CD4-positive, CD25-positive, alpha-beta regulatory T cell (primary cell): ENCODE results near the gene BSPRY. TPM values are rescaled to one million over a fixed set of nuclear protein-coding genes. Genes with fewer than 3 reads are reported as not detected.

Source experiments
- ATAC-seq, 2 donors: fragments of 150-1000 bp; cut with Tn5 transposase; one replicate each; pipeline ENCODE4 v1.10.0; 2021; ENCODE audit warnings: low read depth in 2 of 2, moderate number of reproducible peaks in 2 of 2, moderate library complexity in 1 of 2
- DNase-seq, 3 donors: peaks; one replicate each; pipeline versions ENCODE4 v3.0.0 to v3.0.0-alpha.2; 2012 to 2022; ENCODE audit warnings: mixed read lengths in 1 of 3
- H3K27ac ChIP-seq: one replicate; pipeline ENCODE4 v1.7.0; 2013; ENCODE audit warnings: mild to moderate bottlenecking, low read length; ENCODE audit not compliant: insufficient read depth, poor library complexity, severe bottlenecking
- H3K27me3 ChIP-seq: one replicate; pipeline ENCODE4 v1.7.0; 2013; ENCODE audit warnings: low read length; ENCODE audit not compliant: control insufficient read depth, insufficient read depth
- H3K36me3 ChIP-seq: one replicate; pipeline ENCODE4 v1.7.0; 2013; ENCODE audit warnings: mild to moderate bottlenecking, low read length, moderate library complexity; ENCODE audit not compliant: control insufficient read depth, insufficient read depth
- H3K4me1 ChIP-seq: 2 replicates; pipeline ENCODE4 v1.7.0; 2013; ENCODE audit warnings: mild to moderate bottlenecking, low read length; ENCODE audit not compliant: insufficient read depth, control insufficient read depth, poor library complexity, severe bottlenecking
- H3K4me3 ChIP-seq: one replicate; pipeline ENCODE4 v1.7.0; 2013; ENCODE audit warnings: low read depth, mild to moderate bottlenecking, low read length, moderate library complexity
- H3K9me3 ChIP-seq, 2 experiments: 1 replicate in 1 of 2; 2 replicates in 1 of 2; pipeline ENCODE4 v1.7.0; 2013; ENCODE audit warnings: low read length in 2 of 2, mild to moderate bottlenecking in 1 of 2, moderate library complexity in 1 of 2; ENCODE audit not compliant: control insufficient read depth in 2 of 2
- H3K27ac Mint-ChIP-seq, 3 donors: one replicate each; pipeline ENCODE4 v1.8.0; 2020 to 2022; ENCODE audit warnings: mild to moderate bottlenecking in 3 of 3, mixed read lengths in 3 of 3, moderate library complexity in 2 of 3
- H3K27me3 Mint-ChIP-seq: one replicate; pipeline ENCODE4 v1.8.0; 2022; ENCODE audit warnings: mild to moderate bottlenecking, mixed read lengths
- H3K36me3 Mint-ChIP-seq: one replicate; pipeline ENCODE4 v1.8.0; 2020; ENCODE audit warnings: mixed read lengths
- H3K4me1 Mint-ChIP-seq, 4 donors: one replicate each; pipeline ENCODE4 v1.8.0; 2020 to 2022; ENCODE audit warnings: mixed read lengths in 4 of 4, mild to moderate bottlenecking in 1 of 4
- H3K4me3 Mint-ChIP-seq, 4 donors: one replicate each; pipeline ENCODE4 v1.8.0; 2020 to 2022; ENCODE audit warnings: mild to moderate bottlenecking in 4 of 4, mixed read lengths in 4 of 4, moderate library complexity in 3 of 4
- H3K9me3 Mint-ChIP-seq, 7 donors: one replicate each; pipeline ENCODE4 v1.8.0; 2020 to 2022; ENCODE audit warnings: mixed read lengths in 7 of 7, mild to moderate bottlenecking in 3 of 7, moderate library complexity in 2 of 7
- polyA plus RNA-seq, 4 donors: library from polyadenylated mRNA; unstranded; fragments of 300-500 nt; fragmentation: Illumina TruSeq; gene quantifications; one replicate each; pipeline ENCODE4 v1.2.3, GENCODE V29; 2021
- total RNA-seq: library from RNA; stranded (reverse); gene quantifications from one replicate; pipeline ENCODE4 v1.2.3, GENCODE V29; 2022

Gene BSPRY
- total and polyA plus RNA-seq, 5 donors from 2014 or later: 0.39 to 1.3 (median 0.57) TPM

GRCh38 chr9:113352411-113352810 lies 3.1 kb downstream of the BSPRY start:
- Mint-ChIP-seq H3K4me1 (peaks cover 0 to 21% (median 5%) of the 10 kb centered on the region in 4 donors), H3K27ac (no peak overlapping the region), H3K27me3 (peaks cover 41% of the 10 kb centered on the region), H3K4me3 (no peak overlapping the region), H3K36me3 (no peaks in the 10 kb centered on the region), H3K9me3 (peaks cover 0 to 6% (median 0%) of the 10 kb centered on the region in 7 donors)
- no peaks in the 10 kb centered on the region for H3K36me3 ChIP-seq
- no peaks in the 10 kb centered on the region for H3K9me3 ChIP-seq
- H3K27ac ChIP-seq: no peak overlapping the region
- H3K27me3 ChIP-seq: peaks cover 21% of the 10 kb centered on the region
- H3K4me1 ChIP-seq: peaks cover 16% of the 10 kb centered on the region
- ATAC-seq (no peak), DNase-seq (no peak)
- no peak overlapping the region for H3K4me3 ChIP-seq

GRCh38 chr9:113355040-113355596 lies 5.8 kb downstream of the BSPRY start:
- no peak for ATAC-seq
- H3K27ac ChIP-seq: no peak overlapping the region
- no peak overlapping the region for H3K27ac Mint-ChIP-seq
- H3K9me3 Mint-ChIP-seq: peaks cover 0 to 6% (median 0%) of the 10 kb centered on the region in 7 donors
- peaks cover 13% of the 10 kb centered on the region for H3K27me3 ChIP-seq
- peaks cover 28% of the 10 kb centered on the region for H3K27me3 Mint-ChIP-seq
- H3K9me3 ChIP-seq: no peaks in the 10 kb centered on the region
- no peaks in the 10 kb centered on the region for H3K36me3 Mint-ChIP-seq
- no peak for DNase-seq
- peaks cover 10% of the 10 kb centered on the region for H3K4me1 ChIP-seq
- no peak overlapping the region for H3K4me3 Mint-ChIP-seq
- peaks cover 0 to 12% (median 3%) of the 10 kb centered on the region in 4 donors for H3K4me1 Mint-ChIP-seq
- H3K4me3 ChIP-seq: no peak overlapping the region
- H3K36me3 ChIP-seq: no peaks in the 10 kb centered on the region

- Histone ChIP-seq H3K36me3 (no peaks in the 10 kb centered on the region), H3K27me3 (peaks cover 7% of the 10 kb centered on the region), H3K9me3 (no peaks in the 10 kb centered on the region), H3K4me3 (no peak overlapping the region), H3K4me1 (no peaks in the 10 kb centered on the region), H3K27ac (no peak overlapping the region)
- DNase-seq (no peak), ATAC-seq (no peak)
- H3K9me3 Mint-ChIP-seq: peaks cover 0 to 9% (median 0%) of the 10 kb centered on the region in 7 donors
- peak overlapping the region in 1 of 4 donors; percentile 41 for H3K4me3 Mint-ChIP-seq
- H3K27me3 Mint-ChIP-seq: peaks cover 15% of the 10 kb centered on the region
- H3K4me1 Mint-ChIP-seq: no peaks in the 10 kb centered on the region
- no peak overlapping the region for H3K27ac Mint-ChIP-seq
- no peaks in the 10 kb centered on the region for H3K36me3 Mint-ChIP-seq
Observed at GRCh38 chr9:113356686-113357292, 7.4 kb downstream of the BSPRY start.

- Mint-ChIP-seq H3K27ac (no peak overlapping the region), H3K4me1 (no peaks in the 10 kb centered on the region), H3K36me3 (no peaks in the 10 kb centered on the region), H3K9me3 (peaks cover 0 to 3% (median 0%) of the 10 kb centered on the region in 7 donors), H3K4me3 (no peak overlapping the region), H3K27me3 (peaks cover 10% of the 10 kb centered on the region)
- no peaks in the 10 kb centered on the region for H3K9me3 ChIP-seq
- DNase-seq: no peak
- no peak overlapping the region for H3K4me3 ChIP-seq
- ATAC-seq: no peak
- H3K27me3 ChIP-seq: peaks cover 3% of the 10 kb centered on the region
- no peaks in the 10 kb centered on the region for H3K36me3 ChIP-seq
- H3K27ac ChIP-seq: no peak overlapping the region
- H3K4me1 ChIP-seq: no peaks in the 10 kb centered on the region
Observed at GRCh38 chr9:113359385-113359784, 10.0 kb downstream of the BSPRY start.

GRCh38 chr9:113360242-113360842 lies 11.0 kb downstream of the BSPRY start:
- no peak overlapping the region for H3K27ac ChIP-seq
- Mint-ChIP-seq H3K27me3 (peaks cover 17% of the 10 kb centered on the region), H3K36me3 (no peaks in the 10 kb centered on the region), H3K9me3 (peaks cover 0 to 3% (median 0%) of the 10 kb centered on the region in 7 donors), H3K4me3 (no peak overlapping the region), H3K27ac (no peak overlapping the region), H3K4me1 (no peaks in the 10 kb centered on the region)
- H3K9me3 ChIP-seq: no peaks in the 10 kb centered on the region
- no peaks in the 10 kb centered on the region for H3K4me1 ChIP-seq
- H3K36me3 ChIP-seq: no peaks in the 10 kb centered on the region
- H3K4me3 ChIP-seq: no peak overlapping the region
- no peak for DNase-seq
- peaks cover 3% of the 10 kb centered on the region for H3K27me3 ChIP-seq
- ATAC-seq: no peak

GRCh38 chr9:113361304-113362018 lies 12.1 kb downstream of the BSPRY start:
- Histone ChIP-seq H3K27me3 (peaks cover 3% of the 10 kb centered on the region), H3K4me1 (no peaks in the 10 kb centered on the region), H3K9me3 (no peaks in the 10 kb centered on the region), H3K27ac (no peak overlapping the region), H3K36me3 (no peaks in the 10 kb centered on the region), H3K4me3 (no peak overlapping the region)
- Mint-ChIP-seq H3K27ac (no peak overlapping the region), H3K4me1 (no peaks in the 10 kb centered on the region), H3K27me3 (peaks cover 15% of the 10 kb centered on the region), H3K4me3 (no peak overlapping the region), H3K36me3 (no peaks in the 10 kb centered on the region), H3K9me3 (peaks cover 0 to 3% (median 0%) of the 10 kb centered on the region in 7 donors)
- DNase-seq (no peak), ATAC-seq (no peak)

- DNase-seq (no peak), ATAC-seq (no peak)
- Histone ChIP-seq H3K4me1 (no peaks in the 10 kb centered on the region), H3K27me3 (peaks cover 3% of the 10 kb centered on the region), H3K27ac (no peak overlapping the region), H3K4me3 (no peak overlapping the region), H3K36me3 (no peaks in the 10 kb centered on the region), H3K9me3 (no peaks in the 10 kb centered on the region)
- Mint-ChIP-seq H3K27ac (no peak overlapping the region), H3K27me3 (peaks cover 10% of the 10 kb centered on the region), H3K36me3 (no peaks in the 10 kb centered on the region), H3K4me1 (no peaks in the 10 kb centered on the region), H3K4me3 (no peak overlapping the region), H3K9me3 (peaks cover 0 to 3% (median 0%) of the 10 kb centered on the region in 7 donors)
Observed at GRCh38 chr9:113363336-113363735, 14.0 kb downstream of the BSPRY start.
